Fibroblast of skin of abdomen (primary cell): ENCODE data around the gene TPSD1.
"Not testable (repeated sequence)": the region's sequence is repeated elsewhere in the genome, so short reads cannot be mapped to it uniquely, and the experiment has no call there.

Source experiments
- DNase-seq: peaks from one replicate; pipeline ENCODE4 v3.0.0-alpha.2; 2013

The TPSD1 gene

GRCh38 chr16:1220841-1221627, 34.8 kb upstream of the TPSD1 start:
- DNase-seq = no peak

- DNase-seq = no peak
These were observed 34.0 kb upstream of the TPSD1 start for GRCh38 chr16:1221628-1222552.

- no peak for DNase-seq
These were observed 33.1 kb upstream of the TPSD1 start for GRCh38 chr16:1222553-1223354.

- DNase-seq = no peak
These were observed 32.3 kb upstream of the TPSD1 start for GRCh38 chr16:1223355-1224214.

GRCh38 chr16:1224558-1224957, 31.3 kb upstream of the TPSD1 start:
- DNase-seq = no peak

DNA sequence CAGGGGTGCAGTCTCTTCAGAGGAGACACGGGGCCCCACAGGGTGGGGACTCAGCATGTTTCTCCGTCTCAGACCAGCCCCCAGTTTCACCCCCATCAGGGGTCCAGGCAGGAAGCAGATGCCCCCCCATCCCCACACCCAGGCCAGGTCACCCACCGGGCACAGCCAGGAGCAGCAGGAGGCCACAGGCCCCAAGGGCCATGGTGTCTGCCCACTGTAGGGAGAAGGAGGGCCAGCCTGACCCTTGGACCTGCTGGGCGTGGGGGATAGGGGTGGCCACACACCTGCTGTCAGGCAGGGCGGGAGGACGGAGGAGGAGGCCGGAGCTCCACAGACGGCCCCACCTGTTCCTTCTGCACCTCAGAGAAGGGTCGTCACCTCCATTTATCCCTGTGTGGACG, 30.8 kb upstream of the TPSD1 start, which contains the start of gene TPSG1:
Gene TPSG1 (minus strand): TSS at position 218 of the 401 bp plus-strand sequence. CDS start 16 bp downstream, at position 202.
- DNase-seq = no peak

GRCh38 chr16:1225728-1226311, 30.0 kb upstream of the TPSD1 start:
- DNase-seq = not testable (repeated sequence)

DNA sequence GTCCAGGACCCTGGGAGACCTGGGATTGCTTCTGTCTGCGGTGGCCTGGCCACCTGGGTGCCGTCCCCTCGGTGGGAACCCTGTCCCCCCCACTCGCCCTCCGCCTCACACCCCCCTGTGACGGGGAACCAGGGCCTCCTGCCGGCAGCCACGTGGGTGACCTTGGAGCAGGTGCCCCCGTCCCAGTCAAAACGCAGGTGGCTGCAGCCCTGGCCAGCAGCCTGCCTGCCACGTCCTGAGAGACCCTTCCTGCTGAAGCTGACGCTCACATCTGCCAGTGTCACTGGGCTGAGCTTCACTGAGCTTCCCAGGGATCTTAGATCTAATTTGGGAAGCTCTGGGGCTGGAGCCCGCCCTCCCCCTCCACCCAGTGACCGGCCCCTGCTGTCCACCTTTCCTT, 29.2 kb upstream of the TPSD1 start:
- not testable (repeated sequence) for DNase-seq

DNA sequence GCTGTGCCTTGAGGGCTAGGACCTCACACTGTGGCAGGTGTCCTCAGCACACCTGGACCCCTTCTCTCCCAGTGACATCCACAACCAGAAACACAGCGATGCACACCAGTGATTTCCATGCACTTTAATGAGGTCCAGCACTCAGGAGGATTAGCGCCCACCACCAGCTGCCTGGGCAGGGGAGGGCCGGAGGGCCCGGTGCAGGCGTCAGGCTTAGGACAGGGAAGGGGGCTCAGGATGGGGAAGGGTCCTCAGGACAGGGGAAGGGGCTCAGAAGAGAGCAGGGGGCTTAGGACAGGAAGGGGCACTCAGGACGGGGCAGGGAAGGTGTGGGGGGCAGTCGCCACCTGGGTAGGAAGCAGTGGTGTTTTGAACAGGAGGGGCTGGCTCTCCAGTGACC, 27.6 kb upstream of the TPSD1 start:
- DNase-seq = not testable (repeated sequence)

DNA sequence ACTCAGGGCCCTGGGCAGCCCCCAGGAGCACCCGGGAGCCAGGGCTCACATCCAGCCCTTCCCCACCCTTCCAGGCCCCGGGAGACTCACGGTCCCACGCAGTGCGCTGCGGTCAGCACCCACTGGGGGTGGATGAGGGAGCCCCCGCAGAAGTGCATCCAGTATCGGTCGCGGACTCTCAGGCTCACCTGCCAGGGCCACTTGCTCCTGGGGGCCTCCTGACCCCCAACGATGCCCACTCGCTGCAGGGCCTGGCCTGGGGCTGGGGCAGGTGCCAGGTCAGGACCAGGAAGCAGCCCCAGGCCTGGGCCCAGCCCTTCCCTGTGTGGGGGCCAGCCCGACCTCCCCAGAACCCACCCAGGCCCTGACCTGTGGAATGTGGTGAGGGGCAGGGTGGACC, 26.4 kb upstream of the TPSD1 start:
- not testable (repeated sequence) for DNase-seq

DNA sequence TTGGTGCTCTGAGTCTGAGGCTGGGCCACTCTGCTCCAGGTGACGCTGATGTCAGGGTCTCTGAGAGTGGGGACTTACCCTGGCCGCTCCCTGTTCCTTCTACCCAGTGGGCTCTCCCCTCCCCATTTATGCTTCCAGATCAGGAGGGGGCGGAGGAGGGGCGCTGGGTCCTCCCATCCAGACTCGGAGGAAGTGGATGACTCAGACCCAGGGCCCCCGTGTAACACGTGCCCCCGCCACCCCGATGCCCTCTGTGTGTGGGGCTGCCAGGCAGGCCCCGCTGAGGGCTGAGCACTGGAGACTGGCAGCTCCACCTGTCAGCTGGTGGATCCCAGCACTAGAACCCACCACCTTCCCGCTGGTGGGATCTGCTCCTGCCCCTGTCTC, 25.8 kb upstream of the TPSD1 start, which contains the start of gene TPSB2:
Gene TPSB2 (minus strand): TSS at position 101 of the 387 bp plus-strand sequence. CDS start 233 bp downstream, outside the sequence.
- DNase-seq = not testable (repeated sequence)

DNA sequence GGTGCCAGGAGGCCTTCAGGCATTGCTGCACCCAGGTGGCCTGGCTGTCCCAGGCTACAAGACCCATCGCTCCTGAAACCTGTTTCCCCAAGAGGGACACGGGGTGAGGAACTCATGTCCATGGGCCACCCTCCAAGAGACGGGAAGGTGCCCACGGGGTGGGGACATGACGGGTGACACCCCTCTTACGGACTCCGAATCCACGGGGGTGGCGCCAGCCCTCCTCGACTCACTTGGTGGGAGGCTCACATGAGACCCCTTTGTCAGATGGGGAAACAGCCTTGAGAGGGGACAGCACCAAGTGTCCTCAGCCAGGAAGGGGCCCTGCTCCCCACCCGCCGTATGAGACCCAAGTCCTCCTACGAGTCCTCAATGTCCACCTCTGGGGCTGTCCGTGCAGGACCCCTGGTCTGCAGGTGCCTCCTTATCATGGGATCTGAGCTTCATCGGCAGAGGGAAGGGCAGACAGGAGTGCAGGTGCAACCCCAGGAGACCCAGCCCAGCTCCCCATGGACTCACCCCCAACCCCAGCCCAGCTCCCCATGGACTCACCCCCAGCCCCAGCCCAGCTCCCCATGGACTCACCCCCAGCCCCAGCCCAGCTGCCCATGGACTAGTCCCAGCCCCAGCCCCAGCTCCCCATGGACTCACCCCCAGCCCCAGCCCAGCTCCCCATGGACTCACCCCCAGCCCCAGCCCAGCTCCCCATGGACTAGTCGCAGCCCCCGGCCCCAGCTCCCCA, 25.2 kb upstream of the TPSD1 start:
- not testable (repeated sequence) for DNase-seq

GRCh38 chr16:1231301-1231700, 24.6 kb upstream of the TPSD1 start:
- not testable (repeated sequence) for DNase-seq

DNA sequence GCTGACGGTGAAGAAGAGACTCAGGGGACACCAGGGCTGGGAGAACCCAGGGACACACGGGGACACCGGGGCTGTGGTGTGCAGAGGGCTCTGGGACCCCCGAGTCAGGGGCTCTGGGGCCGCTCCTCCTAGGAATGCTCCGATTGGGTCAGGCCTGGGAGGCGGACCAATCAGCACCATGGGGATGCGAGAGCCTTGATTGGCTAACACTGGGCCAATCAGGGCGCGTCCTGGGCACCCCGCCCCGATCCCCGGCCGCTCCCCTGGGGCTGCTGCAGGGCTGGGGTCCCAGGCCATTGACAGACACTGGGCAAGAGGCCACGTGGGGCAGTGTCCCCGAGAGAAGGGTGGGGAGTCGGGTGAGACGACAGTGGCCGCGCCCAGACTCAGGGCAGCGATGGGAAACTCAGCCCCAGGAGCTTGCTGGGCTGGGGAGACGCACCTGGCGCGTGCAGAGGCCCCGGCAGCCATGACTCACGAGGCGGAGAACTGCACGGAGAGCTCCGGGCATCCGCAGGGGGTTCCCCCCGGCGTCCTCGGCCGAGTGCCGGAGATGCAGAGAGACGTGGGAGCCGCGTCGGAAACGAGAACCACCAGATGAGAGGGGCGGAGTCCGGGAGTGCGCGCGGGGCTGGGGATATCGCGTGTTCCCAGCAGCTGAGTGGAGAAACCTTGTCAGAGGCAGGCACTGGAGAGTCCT, 23.7 kb upstream of the TPSD1 start:
- DNase-seq = not testable (repeated sequence)

GRCh38 chr16:1236659-1237058, 19.2 kb upstream of the TPSD1 start:
- not testable (repeated sequence) for DNase-seq

DNA sequence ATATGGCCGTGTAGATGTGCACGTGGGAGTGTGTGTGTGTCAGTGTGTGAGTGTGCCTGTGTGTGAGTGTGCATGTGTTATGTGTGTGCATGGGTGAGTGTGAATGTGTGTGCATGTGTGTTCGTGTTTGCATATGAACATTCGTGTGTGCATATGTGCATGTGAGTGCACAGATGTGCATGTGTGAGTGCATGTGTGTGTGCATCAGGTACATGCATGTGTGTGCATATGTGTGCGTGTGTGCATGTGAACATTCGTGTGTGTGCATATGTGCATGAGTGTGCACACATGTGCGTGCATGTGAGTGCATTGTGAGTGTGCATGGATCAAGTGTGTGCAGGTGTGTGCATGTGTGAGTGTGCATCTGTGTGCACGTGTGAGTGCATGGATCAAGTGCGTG, 17.9 kb upstream of the TPSD1 start:
- no peak for DNase-seq

GRCh38 chr16:1238909-1239308, 17.0 kb upstream of the TPSD1 start:
- DNase-seq = not testable (repeated sequence)

- not testable (repeated sequence) for DNase-seq
These were observed 16.3 kb upstream of the TPSD1 start for GRCh38 chr16:1239575-1239974.

- not testable (repeated sequence) for DNase-seq
These were observed 15.4 kb upstream of the TPSD1 start, which contains the start of gene TPSAB1 for GRCh38 chr16:1240436-1240835. Gene TPSAB1, plus strand, starts transcription at chr16:1240705. Its CDS starts 234 bp downstream, at chr16:1240939.
